GM18505 (cell line): Measurements from ENCODE around the gene ACTN1.
"Not testable (repeated sequence)": the region's sequence is repeated elsewhere in the genome, so short reads cannot be mapped to it uniquely, and the experiment has no call there.

ENCODE experiments used
- ATAC-seq: cut with Tn5 transposase; IDR thresholded peaks from one replicate; pipeline ENCODE4 v1.9.1; 2021; ENCODE audit not compliant: unreplicated experiment
- POLR2A ChIP-seq: IDR thresholded peaks from 4 replicates; pipeline ENCODE4 v1.6.1; 2011; ENCODE audit warnings: borderline replicate concordance; ENCODE audit not compliant: insufficient read depth, insufficient read length; ENCODE audit errors: extremely low read depth

ACTN1 gene

GRCh38 chr14:68860771-68861170 lies 118.3 kb downstream of the ACTN1 start:
- no peak for TF ChIP-seq POLR2A
- ATAC-seq: no peak

- no peak for ATAC-seq
- TF ChIP-seq POLR2A: no peak
Observed at GRCh38 chr14:68857516-68858070, 121.5 kb downstream of the ACTN1 start.

DNA sequence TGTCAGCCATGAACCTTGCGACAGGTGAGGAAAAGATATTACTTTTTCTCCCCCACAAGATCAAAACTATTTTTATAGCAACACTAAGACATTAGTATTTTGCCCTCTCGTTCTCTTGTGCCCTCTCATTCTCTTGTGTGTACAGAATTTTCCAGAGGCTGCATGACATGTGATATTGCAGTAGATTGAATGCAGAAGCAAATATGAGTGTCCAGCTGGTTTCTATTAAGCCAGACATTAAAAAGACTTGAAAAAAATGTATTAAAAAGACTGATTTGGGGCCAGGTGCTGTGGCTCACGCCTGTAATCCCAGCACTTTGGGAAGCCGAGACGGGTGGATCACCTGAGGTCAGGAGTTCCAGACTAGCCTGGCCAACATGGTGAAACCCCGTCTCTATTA lies 122.5 kb downstream of the ACTN1 start:
- TF ChIP-seq POLR2A: no peak
- no peak for ATAC-seq

DNA sequence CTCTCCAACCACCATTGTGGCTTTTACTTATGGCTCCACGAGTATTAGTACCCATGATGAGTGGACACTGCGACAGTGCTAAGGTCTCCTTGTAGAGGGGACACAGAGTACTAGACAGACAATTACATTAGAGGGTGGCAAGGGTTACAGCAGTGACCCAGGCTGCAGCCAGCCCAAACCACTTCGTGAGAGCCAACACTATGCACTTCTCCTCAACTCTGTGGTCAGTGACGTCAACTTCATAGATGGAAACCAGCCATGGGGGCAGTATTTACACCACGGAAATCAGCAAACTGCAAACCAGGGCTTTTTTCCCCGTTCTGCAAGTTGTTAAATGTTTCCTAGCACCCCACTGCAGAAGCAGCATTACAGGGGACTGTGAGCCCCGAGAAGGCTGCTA lies 124.7 kb downstream of the ACTN1 start:
- ATAC-seq: no peak

GRCh38 chr14:68853749-68854148 lies 125.4 kb downstream of the ACTN1 start:
- no peak for TF ChIP-seq POLR2A
- ATAC-seq: no peak

More for the DNA sequence above, 124.7 kb downstream of the ACTN1 start:
- TF ChIP-seq POLR2A: no peak

GRCh38 chr14:68852493-68852892 lies 126.6 kb downstream of the ACTN1 start:
- not testable (repeated sequence) for ATAC-seq

DNA sequence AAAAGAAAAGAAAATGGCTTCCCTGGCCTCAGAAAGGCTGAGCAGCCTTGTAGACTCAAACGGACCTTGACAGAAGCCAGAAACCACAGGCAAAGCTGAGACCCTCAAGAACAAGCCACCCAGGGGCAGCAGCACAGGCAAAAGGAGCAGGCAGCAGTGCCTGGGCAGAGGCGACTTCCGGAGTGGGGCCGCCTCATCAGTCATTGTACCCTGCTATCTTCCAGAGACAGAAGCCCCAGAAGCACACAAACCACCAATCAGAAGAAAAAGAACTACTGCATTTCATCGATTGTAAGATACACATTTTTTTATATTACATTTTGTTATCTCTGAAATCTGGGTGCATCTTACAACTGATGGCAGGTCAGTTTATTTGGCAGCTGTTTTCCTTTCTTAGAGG lies 128.0 kb downstream of the ACTN1 start:
- ATAC-seq: no peak
- no peak for TF ChIP-seq POLR2A

GRCh38 chr14:68849416-68849815 lies 129.7 kb downstream of the ACTN1 start:
- no peak for ATAC-seq
- no peak for TF ChIP-seq POLR2A

DNA sequence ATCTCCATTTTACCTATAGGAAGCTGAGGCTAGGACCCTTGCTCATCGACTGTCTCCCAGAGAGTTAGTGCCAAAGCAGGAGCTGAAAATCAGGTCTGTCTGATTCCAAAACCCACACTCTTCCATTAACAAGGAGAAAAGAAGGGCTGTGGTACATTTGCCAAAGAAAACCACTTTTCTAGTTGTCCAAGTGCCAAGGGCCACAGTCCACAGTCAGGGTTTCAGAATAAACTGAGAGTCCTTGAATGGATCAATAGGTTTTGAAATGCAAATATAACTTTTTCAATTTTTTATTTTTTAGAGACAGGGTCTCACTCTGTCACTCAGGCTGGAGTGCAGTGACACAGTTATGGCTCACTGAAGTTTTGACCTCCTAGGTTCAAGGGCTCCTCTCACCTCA lies 130.8 kb downstream of the ACTN1 start:
- no peak for ATAC-seq
- no peak for TF ChIP-seq POLR2A

DNA sequence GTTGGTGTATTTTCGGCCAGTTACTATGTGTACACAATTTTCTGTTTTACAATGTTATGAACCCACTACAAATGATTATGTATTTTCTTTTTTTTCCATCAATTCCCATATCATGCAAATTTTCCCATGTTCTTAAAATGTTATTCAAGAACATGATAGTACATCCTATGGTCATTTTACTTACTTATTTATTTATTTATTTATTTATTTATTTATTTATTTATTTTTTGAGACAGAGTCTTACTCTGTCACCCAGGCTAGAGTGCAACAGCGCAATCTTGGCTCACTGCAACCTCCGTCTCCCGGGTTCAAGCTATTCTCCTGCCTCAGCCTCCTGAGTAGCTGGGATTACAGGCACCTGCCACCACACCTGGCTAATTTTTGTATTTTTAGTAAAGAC lies 131.5 kb downstream of the ACTN1 start:
- ATAC-seq: not testable (repeated sequence)

DNA sequence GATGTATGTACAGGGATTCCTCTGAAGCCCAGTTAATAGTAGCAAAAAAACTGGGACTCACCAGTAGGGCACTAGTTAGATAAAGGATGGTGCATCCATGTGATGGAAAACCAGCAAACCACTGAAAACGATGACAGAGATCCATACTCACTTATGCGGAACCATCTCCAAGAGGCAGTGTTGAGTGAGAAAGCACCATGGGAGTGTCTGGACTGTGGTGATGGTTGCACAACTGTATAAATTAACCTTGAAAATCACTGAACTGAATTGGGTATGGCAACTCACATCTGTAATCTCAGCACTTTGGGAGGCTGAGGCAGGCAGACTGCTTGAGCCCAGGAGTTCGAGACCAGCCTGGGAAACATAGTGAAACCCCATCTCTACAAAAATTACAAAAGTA lies 132.6 kb downstream of the ACTN1 start:
- TF ChIP-seq POLR2A: no peak
- no peak for ATAC-seq

GRCh38 chr14:68844210-68844545 lies 134.9 kb downstream of the ACTN1 start:
- no peak for ATAC-seq
- no peak for TF ChIP-seq POLR2A

DNA sequence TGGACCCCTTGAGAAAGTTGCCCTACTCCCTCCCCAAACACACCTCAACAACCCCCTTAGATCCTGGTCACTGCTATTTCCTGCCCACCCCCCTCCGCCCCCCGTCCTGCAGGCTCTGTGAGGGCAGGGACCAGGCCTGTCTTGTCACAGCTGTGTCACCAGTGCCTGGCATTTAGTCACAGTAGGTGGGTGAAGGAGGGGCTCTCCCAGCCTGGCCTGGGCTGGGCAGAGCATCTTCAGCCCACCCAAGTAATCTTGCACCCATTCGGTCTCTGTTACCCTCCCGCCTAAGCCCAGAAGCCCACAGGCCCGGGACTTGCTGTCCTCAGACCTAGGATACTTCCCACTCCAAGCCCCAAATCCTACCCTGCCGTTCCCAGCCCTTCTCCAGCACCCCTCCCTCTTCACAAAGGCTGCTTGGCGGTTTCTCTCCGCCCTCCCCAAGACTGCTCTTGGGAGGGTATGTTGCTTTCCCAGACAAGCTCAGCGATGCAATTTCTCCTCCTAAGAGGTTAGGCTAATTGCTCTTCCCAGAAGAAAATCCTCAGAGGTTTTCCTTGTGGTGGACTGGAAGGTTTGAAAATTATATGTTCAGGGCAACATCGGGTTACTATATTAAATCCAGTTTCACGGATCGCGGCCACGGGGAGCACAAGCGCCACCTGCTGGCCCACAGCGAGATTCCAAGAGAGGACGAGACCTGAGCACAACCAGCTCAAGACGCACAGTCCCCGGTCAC lies 135.5 kb downstream of the ACTN1 start:
- no peak for ATAC-seq
- no peak for TF ChIP-seq POLR2A

DNA sequence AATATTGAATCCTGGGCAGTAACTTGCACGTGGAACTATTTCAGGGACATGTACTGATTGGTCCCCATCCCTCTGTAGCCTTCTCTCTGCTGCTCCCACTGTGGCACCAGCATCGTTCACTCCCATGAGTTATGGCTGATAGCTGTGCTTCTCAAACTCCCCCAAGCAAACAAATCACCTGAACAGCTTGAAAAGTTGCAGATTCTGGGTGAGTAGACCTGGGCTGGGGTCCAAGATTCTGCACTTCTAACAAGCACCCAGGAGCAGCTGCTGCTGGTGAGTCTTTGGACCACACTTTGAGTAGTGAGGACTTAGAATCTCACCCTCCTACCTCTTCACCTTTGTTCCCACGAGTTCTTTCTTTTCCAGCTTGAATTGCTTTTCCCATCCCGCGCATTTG lies 136.8 kb downstream of the ACTN1 start:
- no peak for ATAC-seq
- TF ChIP-seq POLR2A: no peak
